ENCODE results near the gene CAPN3. TPM values are rescaled to one million over a fixed set of nuclear protein-coding genes. Genes with fewer than 3 reads are reported as not detected.

The CAPN3 gene
- total RNA-seq, 1 donor from 2014 or later: 4.1 TPM

DNA sequence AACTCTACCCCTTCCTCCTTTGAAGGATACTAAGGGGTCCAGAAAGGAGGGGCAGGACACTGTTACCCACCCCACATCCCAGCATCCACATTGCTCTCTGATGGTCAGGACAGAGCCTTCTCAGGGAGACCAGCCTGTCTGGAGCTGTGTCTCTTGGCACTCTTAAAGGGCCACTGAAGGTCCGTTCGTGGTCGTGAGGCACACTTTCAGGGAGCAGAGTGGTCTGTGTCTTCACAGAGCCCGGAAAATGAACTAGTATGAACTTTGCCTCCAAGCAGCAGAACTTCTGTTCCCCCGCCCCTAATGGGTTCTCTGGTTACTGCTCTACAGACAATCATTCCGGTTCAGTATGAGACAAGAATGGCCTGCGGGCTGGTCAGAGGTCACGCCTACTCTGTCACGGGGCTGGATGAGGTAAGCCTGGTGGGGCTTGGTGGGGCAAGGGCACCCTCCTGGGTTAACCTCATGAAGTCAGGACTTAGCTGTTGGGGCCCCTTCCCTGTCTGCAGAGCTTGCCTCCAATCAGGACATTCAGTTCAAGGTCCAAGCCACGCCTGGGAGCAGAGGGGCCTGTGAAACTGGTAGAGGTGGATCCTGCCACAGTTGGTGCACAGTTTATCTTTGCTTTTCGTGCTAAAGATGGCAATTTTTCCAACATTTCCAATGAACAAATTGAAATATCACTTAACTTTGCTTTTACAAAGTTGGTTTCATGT lies 33.2 kb downstream of the CAPN3 start:
- DNase-seq (ENCODE audit: extremely low read depth, low read depth, low spot score): no peak

DNA sequence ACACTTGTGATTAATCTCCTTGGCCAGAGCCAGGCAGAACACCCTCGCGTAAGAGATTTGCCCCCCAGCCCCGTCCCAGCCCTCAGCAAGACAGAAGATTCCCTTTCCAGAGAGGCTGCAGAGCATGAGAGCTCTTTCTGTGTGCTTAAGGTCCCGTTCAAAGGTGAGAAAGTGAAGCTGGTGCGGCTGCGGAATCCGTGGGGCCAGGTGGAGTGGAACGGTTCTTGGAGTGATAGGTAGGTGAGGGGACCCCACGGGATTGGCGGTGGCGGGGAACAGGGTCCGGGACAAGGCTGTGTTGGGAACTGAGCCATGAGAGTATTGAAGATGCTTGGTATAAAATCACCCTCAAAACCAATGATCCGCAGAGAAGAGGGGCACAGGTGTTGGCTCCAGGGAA lies 34.8 kb downstream of the CAPN3 start:
- no peak for DNase-seq (ENCODE audit: extremely low read depth, low read depth, low spot score)

DNA sequence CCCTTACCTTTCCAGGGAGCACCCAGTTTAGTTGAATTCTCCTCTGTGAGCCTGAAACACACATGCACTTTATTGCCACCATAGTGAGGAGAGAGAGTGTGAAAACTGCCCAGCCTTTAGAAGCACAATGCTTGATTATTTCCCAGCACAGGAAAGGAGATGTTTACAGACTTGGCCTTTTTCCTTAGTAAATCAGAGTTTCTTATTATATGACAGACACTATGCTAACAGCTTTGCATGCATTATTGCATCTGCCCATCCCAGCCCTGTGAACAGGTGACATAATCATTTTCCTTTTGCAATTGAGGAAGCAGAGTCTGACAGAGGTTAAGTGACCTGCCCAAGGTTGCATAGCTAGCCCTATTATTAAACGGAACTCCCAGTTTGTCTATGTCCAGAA lies 36.5 kb downstream of the CAPN3 start:
- no peak for DNase-seq (ENCODE audit: extremely low read depth, low read depth, low spot score)

DNA sequence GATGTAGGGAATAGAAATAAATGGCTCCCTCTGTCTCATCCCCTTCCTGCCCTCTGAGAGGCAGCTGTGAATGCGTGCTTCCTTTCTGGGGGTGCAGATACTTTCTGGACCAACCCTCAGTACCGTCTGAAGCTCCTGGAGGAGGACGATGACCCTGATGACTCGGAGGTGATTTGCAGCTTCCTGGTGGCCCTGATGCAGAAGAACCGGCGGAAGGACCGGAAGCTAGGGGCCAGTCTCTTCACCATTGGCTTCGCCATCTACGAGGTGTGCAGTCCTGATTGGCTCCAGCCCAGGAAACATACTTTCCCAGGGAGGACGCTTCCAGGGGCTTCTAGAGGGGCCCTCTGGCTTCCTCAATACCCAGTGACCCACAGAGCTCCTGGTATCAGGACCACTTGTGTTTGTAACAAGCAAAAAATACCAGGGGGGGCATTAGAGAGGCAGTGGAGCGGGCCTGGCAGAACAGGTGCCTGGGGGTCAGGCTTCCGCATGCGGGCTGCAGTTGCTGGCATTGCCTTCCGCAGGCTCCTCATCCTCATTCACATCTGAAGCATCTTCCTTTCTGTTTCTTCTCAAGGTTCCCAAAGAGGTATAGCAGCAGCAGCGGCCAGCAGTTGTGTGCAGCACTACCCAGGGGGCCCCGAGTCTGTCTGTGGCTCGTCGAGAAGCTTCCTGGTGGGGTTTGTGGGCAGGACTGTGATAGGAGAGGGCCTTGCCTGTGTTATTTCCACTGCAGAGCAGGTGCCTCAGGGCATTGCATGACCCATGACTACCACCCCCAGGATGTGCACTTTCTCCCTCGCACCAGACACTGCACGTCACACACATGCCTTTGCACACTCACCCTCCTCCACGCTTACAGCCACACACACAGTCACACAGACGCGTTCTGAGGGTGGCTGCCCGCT lies 42.5 kb downstream of the CAPN3 start:
- no peak for DNase-seq (ENCODE audit: extremely low read depth, low read depth, low spot score)

DNA sequence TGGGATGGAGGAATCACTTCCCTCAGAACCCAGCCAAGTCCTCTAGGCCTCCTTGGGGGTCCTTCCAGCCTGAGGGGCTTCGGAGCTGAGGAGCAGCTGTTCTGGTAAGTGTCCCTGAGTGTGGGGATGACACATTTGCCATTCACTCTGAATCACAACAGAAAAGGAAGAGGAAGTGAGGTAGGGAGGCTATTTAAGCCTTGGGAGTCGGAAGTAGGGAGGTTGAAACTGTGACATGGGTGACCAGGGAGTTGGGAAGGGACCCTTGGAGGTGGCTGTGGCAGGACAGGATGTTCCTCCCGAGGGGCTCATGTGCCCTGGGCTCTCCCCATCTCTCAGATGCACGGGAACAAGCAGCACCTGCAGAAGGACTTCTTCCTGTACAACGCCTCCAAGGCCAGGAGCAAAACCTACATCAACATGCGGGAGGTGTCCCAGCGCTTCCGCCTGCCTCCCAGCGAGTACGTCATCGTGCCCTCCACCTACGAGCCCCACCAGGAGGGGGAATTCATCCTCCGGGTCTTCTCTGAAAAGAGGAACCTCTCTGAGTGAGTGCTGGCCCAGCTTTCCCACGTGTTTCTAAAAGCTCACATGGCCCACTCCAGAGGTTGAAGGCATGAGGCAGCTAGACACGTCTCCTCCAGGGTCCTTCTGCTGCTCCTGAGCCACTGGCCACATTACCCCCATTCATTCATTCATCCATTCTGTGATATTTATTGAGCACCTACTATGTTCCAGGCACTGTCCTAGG lies 43.3 kb downstream of the CAPN3 start:
- DNase-seq (ENCODE audit: extremely low read depth, low read depth, low spot score): no peak

DNA sequence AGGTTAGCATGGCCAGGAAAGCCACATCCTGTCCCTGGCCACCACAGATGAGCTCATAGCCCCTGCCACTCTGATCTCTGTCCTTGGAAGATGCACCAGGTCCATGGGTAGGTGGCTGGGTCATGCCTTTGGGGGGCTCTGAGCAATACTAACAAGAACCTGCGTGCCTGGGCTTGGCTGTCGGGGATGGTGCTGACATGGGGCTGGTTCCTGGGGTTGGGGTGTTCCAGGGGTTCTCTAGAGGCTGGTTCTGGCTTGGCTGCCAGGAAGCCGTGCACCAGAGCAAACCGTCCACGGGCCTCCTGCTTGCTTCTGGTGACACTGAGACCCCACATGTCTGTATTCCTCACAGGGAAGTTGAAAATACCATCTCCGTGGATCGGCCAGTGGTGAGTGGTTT lies 44.1 kb downstream of the CAPN3 start:
- no peak for DNase-seq (ENCODE audit: extremely low read depth, low read depth, low spot score)

DNA sequence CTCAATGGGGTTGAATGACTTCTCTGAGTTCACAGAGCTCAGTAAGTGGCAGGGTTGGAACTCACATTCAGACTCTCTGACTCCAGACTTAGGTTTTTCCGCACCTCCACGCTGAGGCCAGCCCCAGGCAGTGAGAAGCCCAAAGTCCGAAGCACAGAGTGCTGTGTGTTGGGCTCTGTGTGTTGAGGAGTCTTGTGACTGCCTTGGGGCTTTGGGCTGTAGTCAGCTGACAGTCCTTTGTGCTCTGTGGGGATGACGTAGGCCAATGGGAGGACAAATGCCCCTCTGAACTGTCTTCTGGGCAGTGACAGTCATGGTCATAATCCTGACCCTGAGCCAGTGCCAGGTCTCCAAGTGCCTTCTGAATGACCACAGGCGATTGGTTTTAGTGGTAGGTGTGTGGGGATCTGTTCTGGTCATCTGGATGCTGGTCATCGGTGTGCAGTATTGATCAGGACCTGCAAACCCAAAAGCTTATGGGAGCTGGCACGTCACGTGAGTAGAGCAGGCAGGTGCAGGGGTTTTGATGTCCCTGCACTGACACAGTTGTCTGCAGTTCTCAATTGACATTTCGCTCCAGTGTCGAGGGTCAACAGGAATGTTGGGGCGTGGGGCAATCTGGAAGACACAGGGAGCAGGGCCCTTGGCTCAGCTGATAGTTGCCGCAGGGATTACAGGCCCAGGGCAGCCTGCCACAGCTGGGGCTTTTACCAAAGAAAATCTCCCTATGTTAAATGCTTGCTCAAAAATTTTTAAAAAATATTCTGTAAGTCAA lies 45.3 kb downstream of the CAPN3 start:
- DNase-seq (ENCODE audit: extremely low read depth, low read depth, low spot score): no peak

DNA sequence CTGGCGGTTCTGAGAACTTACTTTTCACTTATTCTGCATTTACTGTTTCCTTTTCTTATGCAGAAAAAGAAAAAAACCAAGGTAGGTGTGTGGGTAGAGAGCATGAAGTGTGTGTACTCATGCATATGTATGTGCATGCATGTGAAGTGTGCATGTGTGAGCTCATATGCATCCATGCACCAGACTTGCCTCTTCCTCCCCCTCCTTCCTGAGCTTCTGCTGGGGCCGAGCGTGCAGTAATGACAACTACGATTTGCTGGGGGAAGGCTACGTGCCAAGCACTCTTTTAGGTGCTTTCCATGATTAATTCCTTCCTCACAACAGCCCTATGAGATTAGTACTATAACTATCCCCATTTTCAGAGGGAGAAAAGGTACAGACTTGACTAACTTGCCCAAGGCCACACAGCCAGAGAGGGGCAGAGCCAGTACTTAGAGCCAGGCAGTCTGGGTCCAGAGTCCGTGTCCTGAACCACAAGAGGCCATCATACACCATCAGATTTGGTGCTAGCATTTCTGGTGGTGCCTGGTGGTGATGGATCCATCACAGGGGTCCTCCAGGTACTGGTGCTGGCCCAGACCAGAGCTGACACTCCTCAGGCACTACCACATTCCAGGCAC lies 46.7 kb downstream of the CAPN3 start:
- no peak for DNase-seq (ENCODE audit: extremely low read depth, low read depth, low spot score)

DNA sequence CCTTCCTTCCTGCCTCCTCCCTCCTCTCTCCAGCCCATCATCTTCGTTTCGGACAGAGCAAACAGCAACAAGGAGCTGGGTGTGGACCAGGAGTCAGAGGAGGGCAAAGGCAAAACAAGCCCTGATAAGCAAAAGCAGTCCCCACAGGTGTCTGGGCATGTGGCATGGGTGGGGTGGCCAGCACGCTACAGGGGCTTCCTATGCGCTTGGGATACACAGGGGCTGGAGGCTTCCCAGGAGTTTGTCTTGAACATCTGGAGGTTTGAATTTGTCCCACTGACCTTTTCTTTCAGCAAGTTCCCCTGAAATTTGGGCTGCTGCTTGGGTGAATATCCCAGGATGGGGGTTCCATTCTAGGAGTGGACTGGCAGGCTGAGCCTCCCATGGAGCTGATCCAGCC lies 48.9 kb downstream of the CAPN3 start:
- DNase-seq (ENCODE audit: extremely low read depth, low read depth, low spot score): no peak

DNA sequence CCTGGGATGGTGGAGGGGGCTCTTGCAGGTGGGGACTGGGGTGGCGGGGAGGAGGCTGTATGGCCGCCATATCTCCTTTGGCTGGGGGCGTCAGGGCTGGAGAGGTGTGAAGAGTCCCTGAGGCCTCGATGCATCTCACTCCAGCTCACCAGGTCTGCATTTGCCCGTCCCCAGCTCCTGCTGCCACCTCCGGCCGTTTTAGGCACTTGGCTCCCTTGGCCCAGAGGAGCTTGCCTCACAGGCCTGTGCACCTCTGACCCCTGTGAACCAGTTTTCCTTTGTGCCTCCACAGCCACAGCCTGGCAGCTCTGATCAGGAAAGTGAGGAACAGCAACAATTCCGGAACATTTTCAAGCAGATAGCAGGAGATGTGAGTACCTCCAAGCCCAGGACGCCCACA lies 49.7 kb downstream of the CAPN3 start:
- DNase-seq (ENCODE audit: extremely low read depth, low read depth, low spot score): no peak

DNA sequence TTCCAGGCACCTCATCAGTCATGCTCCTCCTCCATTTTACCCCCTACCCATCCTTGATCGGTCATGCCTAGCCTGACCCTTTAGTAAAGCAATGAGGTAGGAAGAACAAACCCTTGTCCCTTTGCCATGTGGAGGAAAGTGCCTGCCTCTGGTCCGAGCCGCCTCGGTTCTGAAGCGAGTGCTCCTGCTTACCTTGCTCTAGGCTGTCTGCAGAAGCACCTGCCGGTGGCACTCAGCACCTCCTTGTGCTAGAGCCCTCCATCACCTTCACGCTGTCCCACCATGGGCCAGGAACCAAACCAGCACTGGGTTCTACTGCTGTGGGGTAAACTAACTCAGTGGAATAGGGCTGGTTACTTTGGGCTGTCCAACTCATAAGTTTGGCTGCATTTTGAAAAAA lies 52.6 kb downstream of the CAPN3 start:
- no peak for DNase-seq (ENCODE audit: extremely low read depth, low read depth, low spot score)

DNA sequence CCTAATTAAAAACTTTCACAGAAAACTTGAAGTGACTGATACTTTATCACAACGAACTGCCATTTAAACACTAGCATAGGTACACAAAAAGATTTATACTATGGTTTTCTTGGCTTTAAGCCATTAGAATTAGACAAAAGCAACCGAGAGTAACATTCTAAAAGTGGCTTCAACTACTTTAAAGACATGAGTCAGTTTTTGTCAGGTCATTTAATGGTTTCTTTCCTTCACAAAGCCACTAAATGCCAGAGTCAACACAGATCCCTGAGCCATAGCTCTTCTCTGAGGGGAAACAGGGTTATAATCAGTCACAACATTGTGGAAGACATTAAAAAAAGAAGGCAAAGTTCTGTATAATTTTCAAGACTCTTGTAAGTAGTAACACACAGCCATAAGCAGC lies 54.6 kb downstream of the CAPN3 start:
- no peak for DNase-seq (ENCODE audit: extremely low read depth, low read depth, low spot score)

DNA sequence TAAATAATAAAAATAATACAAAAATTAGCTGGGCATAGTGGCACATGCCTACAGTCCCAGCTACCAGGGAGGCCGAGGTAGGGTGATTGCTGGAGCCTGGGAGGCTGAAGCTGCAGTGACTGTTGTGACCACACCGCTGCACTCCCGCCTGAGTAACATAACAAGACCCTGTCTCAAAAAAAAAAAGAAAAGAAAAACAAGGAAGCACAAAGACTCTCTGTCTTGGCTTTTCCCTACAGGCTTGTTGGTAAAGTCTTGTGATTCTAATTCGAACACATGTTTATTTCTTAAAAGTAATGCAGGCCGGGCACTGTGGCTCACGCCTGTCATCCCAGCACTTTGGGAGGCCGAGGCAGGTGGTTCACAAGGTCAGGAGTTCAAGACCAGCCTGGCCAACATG lies 60.1 kb downstream of the CAPN3 start:
- no peak for DNase-seq (ENCODE audit: extremely low read depth, low read depth, low spot score)

DNA sequence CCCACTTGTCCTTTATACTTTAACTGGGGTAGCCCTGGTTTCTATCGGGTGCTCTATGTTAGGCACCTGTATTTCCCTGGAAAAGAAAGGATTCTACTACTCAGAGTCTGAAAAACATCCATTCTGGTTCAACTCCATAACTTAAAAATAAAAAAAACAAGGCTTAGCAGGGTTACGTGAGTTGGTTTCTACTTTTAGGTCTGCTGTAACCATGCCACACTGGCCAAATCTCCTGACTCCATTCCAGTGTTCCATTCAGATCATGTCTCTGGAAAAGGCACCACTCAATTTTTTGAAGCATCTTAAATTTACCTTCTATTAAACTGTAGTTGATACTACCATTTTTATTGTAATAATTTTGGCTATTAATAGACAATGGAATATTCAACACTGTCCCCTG lies 62.1 kb downstream of the CAPN3 start:
- no peak for DNase-seq (ENCODE audit: extremely low read depth, low read depth, low spot score)

DNA sequence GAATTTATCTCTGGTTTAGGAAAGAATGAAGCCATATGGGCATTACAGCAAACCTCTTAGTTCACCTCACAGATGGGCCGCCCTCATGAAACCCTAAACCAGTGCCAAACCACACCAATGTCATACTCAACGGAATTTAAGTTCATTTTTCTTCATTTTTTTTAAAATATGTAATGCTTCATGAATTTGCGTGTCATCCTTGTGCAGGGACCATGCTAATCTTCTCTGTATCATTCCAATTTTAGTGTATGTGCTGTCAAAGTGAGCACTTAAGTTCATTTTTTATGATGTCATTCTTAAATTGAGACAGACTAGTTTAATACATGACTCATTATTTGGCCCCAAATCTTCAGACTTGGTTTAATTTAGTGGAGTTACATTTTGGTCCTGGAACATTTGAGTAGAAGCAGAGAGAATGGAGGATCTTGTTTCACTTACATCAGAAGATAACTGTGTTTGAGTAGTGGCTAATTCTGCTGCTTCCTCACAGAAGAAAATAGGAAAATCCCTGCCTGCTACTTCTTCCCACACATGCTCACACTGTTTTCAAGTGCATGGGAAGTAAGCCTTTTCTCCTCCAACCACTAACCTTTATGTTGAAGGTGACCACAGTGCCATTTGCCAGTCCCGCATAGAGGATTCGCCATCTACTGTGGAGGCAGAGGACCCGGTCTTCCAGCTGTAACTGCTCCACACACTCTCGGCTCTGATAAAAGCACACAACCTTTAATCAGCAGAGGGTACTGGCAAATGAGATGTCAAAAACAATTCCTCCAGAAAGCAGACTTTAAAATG lies 68.3 kb downstream of the CAPN3 start:
- no peak for DNase-seq (ENCODE audit: extremely low read depth, low read depth, low spot score)

DNA sequence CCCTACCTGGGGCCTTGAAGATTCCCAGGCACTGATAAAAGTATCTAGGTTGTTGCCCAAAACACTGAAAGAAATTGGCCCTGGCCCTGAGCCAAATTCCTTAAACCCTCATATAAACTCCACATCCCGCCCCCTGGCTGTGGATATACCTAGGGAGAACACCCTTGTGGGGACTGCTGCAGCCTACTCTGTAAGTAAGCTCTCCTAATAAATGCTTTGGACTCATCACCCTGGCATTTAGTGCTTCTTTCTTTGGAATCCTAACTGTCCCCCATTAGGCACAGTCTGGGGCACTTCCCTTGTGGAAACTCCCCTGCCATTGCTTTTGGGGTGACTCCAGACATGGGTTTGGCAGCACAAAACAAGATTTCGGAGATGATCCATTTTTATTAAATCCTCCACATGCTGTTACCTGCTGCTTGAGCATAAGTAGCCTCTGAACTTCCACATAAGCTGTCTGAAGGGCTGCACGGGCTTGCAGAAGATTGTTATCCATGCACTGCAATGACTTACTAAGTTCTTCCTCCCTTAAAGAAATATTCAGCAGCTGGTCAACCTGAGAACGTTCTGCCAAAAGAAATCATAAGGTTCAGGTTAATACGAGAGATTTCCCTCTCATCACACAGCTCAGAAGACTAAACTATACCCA lies 85.2 kb downstream of the CAPN3 start:
- DNase-seq (ENCODE audit: extremely low read depth, low read depth, low spot score): no peak

DNA sequence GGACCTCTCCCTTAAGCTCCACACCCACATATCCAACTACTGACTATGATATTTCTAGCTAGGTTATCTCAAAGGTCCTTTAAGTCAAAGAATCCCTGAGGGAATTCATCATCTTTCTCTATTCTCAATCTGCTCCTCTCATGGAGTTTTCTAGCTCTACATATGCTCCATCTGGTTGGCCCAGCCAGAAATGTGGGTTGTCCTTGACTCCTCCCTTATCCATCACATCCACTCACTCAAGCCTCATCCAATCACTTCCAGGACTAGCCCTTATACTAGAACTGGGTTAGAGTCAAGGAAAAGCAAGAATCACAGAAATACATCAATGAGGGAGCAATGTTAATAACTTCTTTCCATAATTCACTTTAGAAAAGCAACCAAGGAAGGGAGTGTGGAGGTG lies 86.2 kb downstream of the CAPN3 start:
- no peak for DNase-seq (ENCODE audit: extremely low read depth, low read depth, low spot score)

DNA sequence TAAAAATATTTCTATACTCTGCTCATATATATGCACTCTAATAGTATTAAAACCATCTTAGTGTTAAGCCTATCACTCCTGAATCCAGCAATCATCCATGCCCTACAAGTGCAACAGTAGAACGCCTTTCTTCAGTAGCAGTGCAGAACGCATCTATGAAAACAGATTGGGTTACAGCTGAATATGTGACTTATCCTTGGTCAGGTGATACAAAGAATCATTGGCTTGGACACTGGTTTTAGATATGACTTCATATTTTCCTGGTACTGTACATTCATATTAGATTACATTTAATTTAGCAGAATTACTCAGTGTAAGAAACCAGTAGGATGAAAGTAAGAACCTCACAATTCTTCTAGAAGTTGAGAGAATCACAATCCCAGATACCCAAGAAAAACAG lies 88.3 kb downstream of the CAPN3 start:
- no peak for DNase-seq (ENCODE audit: extremely low read depth, low read depth, low spot score)

DNA sequence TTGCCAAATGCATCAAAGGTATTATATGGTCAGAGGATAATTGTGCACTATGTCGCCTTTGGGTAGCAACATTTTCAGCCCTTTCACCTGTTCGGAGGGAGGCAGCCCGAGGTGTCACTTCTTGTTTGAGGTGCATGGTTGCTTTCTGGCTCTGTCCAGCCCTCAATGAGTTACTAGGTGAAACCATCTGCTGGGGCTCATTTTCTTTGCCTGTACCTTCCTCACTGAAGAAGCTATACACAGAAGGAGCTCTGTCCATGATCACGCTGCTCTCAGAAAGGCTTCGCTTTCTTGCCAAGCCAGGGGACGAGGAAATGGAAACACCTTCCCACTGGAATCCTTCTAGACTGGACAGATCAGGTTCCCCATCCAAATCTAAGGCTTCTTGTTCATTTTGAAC lies 89.0 kb downstream of the CAPN3 start:
- no peak for DNase-seq (ENCODE audit: extremely low read depth, low read depth, low spot score)

Measured in glomerular endothelial cell (primary cell).